Caco-2 (cell line): ENCODE data around the gene TCN2. TPM values are rescaled to one million over a fixed set of nuclear protein-coding genes. Genes with fewer than 3 reads are reported as not detected.

Source experiments
- BruUV-seq: library from RNA; stranded (reverse); fragments of 400-500 nt; replicated peaks from 2 replicates; lab custom pipeline; 2021; lab: Mats Ljungman, UMichigan
- CTCF ChIA-PET: fragments of 300-600 bp; sonication (Branson Sonifier 250); formaldehyde crosslinking; loops from one replicate; lab custom pipeline; 2022; ENCODE audit warnings: antibody characterized with exemption; lab: Charles Lee
- POLR2A ChIA-PET: fragments of 300-600 bp; sonication (Branson Sonifier 250); formaldehyde crosslinking; loops from one replicate; lab custom pipeline; 2022; ENCODE audit warnings: antibody characterized with exemption; lab: Charles Lee
- DNase-seq, 2 experiments: peaks; one replicate each; pipeline versions ENCODE4 v3.0.0 to v3.0.0-alpha.2; 2020 to 2022
- H3K27me3 ChIP-seq: replicated peaks from 2 replicates; pipeline ENCODE4 v1.6.0; 2011; ENCODE audit warnings: low read length; ENCODE audit not compliant: control insufficient read depth, insufficient read depth
- H3K36me3 ChIP-seq: 2 replicates; pipeline ENCODE4 v1.5.1; 2011; ENCODE audit warnings: low read length; ENCODE audit not compliant: control insufficient read depth, insufficient read depth
- H3K4me1 ChIP-seq: fragments of 250-450 bp; sonication (Bioruptor Pico); 2 replicates; pipeline ENCODE4 v1.5.1; 2020; ENCODE audit warnings: mild to moderate bottlenecking
- H3K4me3 ChIP-seq: 2 replicates; pipeline ENCODE4 v1.5.1; 2011; ENCODE audit warnings: low read depth, mild to moderate bottlenecking, control low read depth, low read length
- H3K9me3 ChIP-seq: fragments of 250-450 bp; sonication (Bioruptor Pico); 2 replicates; pipeline ENCODE4 v1.5.1; 2020; ENCODE audit warnings: mild to moderate bottlenecking, moderate library complexity
- H3K27ac Mint-ChIP-seq: one replicate; pipeline ENCODE4 v1.8.0; 2022; ENCODE audit warnings: mixed read lengths; ENCODE audit not compliant: unreplicated experiment
- H3K27me3 Mint-ChIP-seq: one replicate; pipeline ENCODE4 v1.8.0; 2022; ENCODE audit warnings: mixed read lengths; ENCODE audit not compliant: insufficient read depth, unreplicated experiment
- H3K36me3 Mint-ChIP-seq: one replicate; pipeline ENCODE4 v1.8.0; 2022; ENCODE audit warnings: mild to moderate bottlenecking, mixed read lengths; ENCODE audit not compliant: insufficient read depth, unreplicated experiment
- H3K4me1 Mint-ChIP-seq: one replicate; pipeline ENCODE4 v1.8.0; 2022; ENCODE audit warnings: low read depth, mixed read lengths; ENCODE audit not compliant: unreplicated experiment
- H3K4me3 Mint-ChIP-seq: one replicate; pipeline ENCODE4 v1.8.0; 2022; ENCODE audit warnings: mild to moderate bottlenecking, moderate library complexity, mixed read lengths; ENCODE audit not compliant: unreplicated experiment
- H3K9me3 Mint-ChIP-seq: one replicate; pipeline ENCODE4 v1.8.0; 2022; ENCODE audit warnings: mixed read lengths; ENCODE audit not compliant: unreplicated experiment
- CTCF ChIP-seq, 2 experiments: fragments of 200-600 bp in 1 of 2; IDR thresholded peaks; 1 replicate in 1 of 2; 2 replicates in 1 of 2; pipeline versions ENCODE4 v1.5.1 to v1.8.0; 2011 to 2022; ENCODE audit warnings: antibody characterized with exemption in 1 of 2, control low read depth in 1 of 2, inconsistent platforms in 1 of 2, low read depth in 1 of 2, low read length in 1 of 2, mild to moderate bottlenecking in 1 of 2, moderate library complexity in 1 of 2; ENCODE audit not compliant: insufficient read depth in 1 of 2, severe bottlenecking in 1 of 2, unreplicated experiment in 1 of 2
- intact Hi-C: fragments of 100-400 bp; cut with micrococcal nuclease; formaldehyde crosslinking; loops from one replicate; pipeline ENCODE4 v1.10.0; 2022; ENCODE audit not compliant: unreplicated experiment
- total RNA-seq: library from RNA; stranded (reverse); gene quantifications from 2 replicates; pipeline ENCODE4 v1.2.3, GENCODE V29; 2022

Gene TCN2
- total RNA-seq, 1 experiment from 2014 or later, result 13.8 TPM

GRCh38 chr22:30561402-30562189 lies 45.4 kb upstream of the TCN2 start:
- intact Hi-C loops, result no loop called here
- no peak for DNase-seq
- Mint-ChIP-seq H3K4me1 (peaks cover 7% of the 10 kb centered on the region), H3K4me3 (no peak overlapping the region), H3K9me3 (no peaks in the 10 kb centered on the region), H3K36me3 (no peaks in the 10 kb centered on the region), H3K27ac (no peak overlapping the region), H3K27me3 (no peaks in the 10 kb centered on the region)
- Histone ChIP-seq H3K9me3 (no peaks in the 10 kb centered on the region), H3K27me3 (no peaks in the 10 kb centered on the region), H3K4me1 (peaks cover 6% of the 10 kb centered on the region; the same call in 1 of the 2 replicates), H3K4me3 (no peak overlapping the region), H3K36me3 (no peaks in the 10 kb centered on the region)
- ChIA-PET POLR2A (no interaction called here), CTCF (interaction anchor here (0.6 kb wide), 1 partner anchor 41 kb away, joined by 4 read pairs; no protein-coding TSS in a partner anchor)
- BruUV-seq, result no TSS peak
- no peak for TF ChIP-seq CTCF (IDR thresholded peaks at IDR 0.05; ENCODE audit: insufficient read depth in 1 of 2, low read depth in 1 of 2, low read length in 1 of 2, severe bottlenecking in 1 of 2, unreplicated experiment in 1 of 2)

GRCh38 chr22:30562366-30562765 lies 44.6 kb upstream of the TCN2 start:
- H3K27ac Mint-ChIP-seq, result no peak overlapping the region
- peaks cover 6% of the 10 kb centered on the region; the same call in 1 of the 2 replicates for H3K4me1 ChIP-seq
- H3K36me3 Mint-ChIP-seq, result no peaks in the 10 kb centered on the region
- H3K9me3 Mint-ChIP-seq, result no peaks in the 10 kb centered on the region
- ChIA-PET CTCF (no interaction called here), POLR2A (no interaction called here)
- H3K4me3 Mint-ChIP-seq, result no peak overlapping the region
- H3K4me1 Mint-ChIP-seq, result peaks cover 7% of the 10 kb centered on the region
- TF ChIP-seq CTCF (IDR thresholded peaks at IDR 0.05; ENCODE audit: insufficient read depth in 1 of 2, low read depth in 1 of 2, low read length in 1 of 2, severe bottlenecking in 1 of 2, unreplicated experiment in 1 of 2), result no peak
- intact Hi-C loops, result no loop called here
- DNase-seq, result no peak
- no TSS peak for BruUV-seq
- no peak overlapping the region for H3K4me3 ChIP-seq
- no peaks in the 10 kb centered on the region for H3K27me3 Mint-ChIP-seq
- no peaks in the 10 kb centered on the region for H3K9me3 ChIP-seq
- no peaks in the 10 kb centered on the region for H3K27me3 ChIP-seq
- H3K36me3 ChIP-seq, result no peaks in the 10 kb centered on the region

- no peak overlapping the region for H3K4me3 Mint-ChIP-seq
- no peak for TF ChIP-seq CTCF (IDR thresholded peaks at IDR 0.05; ENCODE audit: insufficient read depth in 1 of 2, low read depth in 1 of 2, low read length in 1 of 2, severe bottlenecking in 1 of 2, unreplicated experiment in 1 of 2)
- H3K36me3 Mint-ChIP-seq, result no peaks in the 10 kb centered on the region
- no peak overlapping the region for H3K4me3 ChIP-seq
- intact Hi-C loops, result no loop called here
- H3K9me3 Mint-ChIP-seq, result no peaks in the 10 kb centered on the region
- H3K27me3 Mint-ChIP-seq, result no peaks in the 10 kb centered on the region
- no peak for DNase-seq
- H3K4me1 ChIP-seq, result peaks cover 6% of the 10 kb centered on the region; the same call in 1 of the 2 replicates
- POLR2A ChIA-PET, result no interaction called here
- no peaks in the 10 kb centered on the region for H3K36me3 ChIP-seq
- no TSS peak for BruUV-seq
- peaks cover 7% of the 10 kb centered on the region for H3K4me1 Mint-ChIP-seq
- no peaks in the 10 kb centered on the region for H3K9me3 ChIP-seq
- CTCF ChIA-PET, result no interaction called here
- no peaks in the 10 kb centered on the region for H3K27me3 ChIP-seq
- H3K27ac Mint-ChIP-seq, result no peak overlapping the region
Measured at GRCh38 chr22:30564045-30564760, 42.8 kb upstream of the TCN2 start.
